Cardiac muscle cell (in vitro differentiated cells and primary cell): ENCODE measurements around the gene CEACAM19. TPM values are rescaled to one million over a fixed set of nuclear protein-coding genes. Genes with fewer than 3 reads are reported as not detected.

Experiments used
- DNase-seq, 2 donors: peaks; one replicate each; pipeline versions ENCODE4 v3.0.0 to v3.0.0-alpha.2; 2010 to 2017; ENCODE audit warnings: low read depth in 1 of 2, low spot score in 1 of 2
- H3K27ac ChIP-seq: fragments of 200-600 bp; sonication (generic); 2 replicates; pipeline ENCODE4 v1.5.1; 2016
- H3K27me3 ChIP-seq: fragments of 200-600 bp; sonication (generic); 2 replicates; pipeline ENCODE4 v1.6.0; 2016; ENCODE audit warnings: control low read depth
- H3K36me3 ChIP-seq: fragments of 200-600 bp; sonication (generic); 2 replicates; pipeline ENCODE4 v1.5.1; 2016; ENCODE audit warnings: control low read depth
- H3K4me1 ChIP-seq: fragments of 200-600 bp; sonication (generic); 2 replicates; pipeline ENCODE4 v1.8.1; 2017; ENCODE audit warnings: low read depth, mild to moderate bottlenecking, mixed run types
- H3K4me3 ChIP-seq: fragments of 200-600 bp; sonication (generic); 2 replicates; pipeline ENCODE4 v1.5.1; 2016; ENCODE audit warnings: mild to moderate bottlenecking
- H3K9me3 ChIP-seq: fragments of 200-600 bp; sonication (generic); 2 replicates; pipeline ENCODE4 v1.5.1; 2017; ENCODE audit warnings: low read depth, mild to moderate bottlenecking, control low read depth
- CTCF ChIP-seq: IDR thresholded peaks from 2 replicates; pipeline ENCODE4 v1.5.1; 2012; ENCODE audit warnings: low read depth, mild to moderate bottlenecking, low read length
- polyA plus RNA-seq: library from polyadenylated mRNA; unstranded; fragments of >200 nt; fragmentation: Nextera tagmentation; extraction: Ambion mirVana; gene quantifications from 2 replicates; pipeline ENCODE4 v1.2.1, GENCODE V29; 2016
- total RNA-seq: library from RNA; depleted of rRNA; stranded (reverse); fragments of >200 nt; gene quantifications from 2 replicates; pipeline ENCODE4 v1.2.3, GENCODE V29; 2016

Gene CEACAM19
- total and polyA plus RNA-seq, 2 experiments from 2014 or later, result 4.3 to 8.4 TPM

- H3K36me3 ChIP-seq, result no peaks in the 10 kb centered on the region
- no peak overlapping the region for H3K4me3 ChIP-seq
- no peaks in the 10 kb centered on the region for H3K27me3 ChIP-seq
- H3K4me1 ChIP-seq, result no peaks in the 10 kb centered on the region
- no peak for DNase-seq
- TF ChIP-seq CTCF, result no peak
- no peak overlapping the region for H3K27ac ChIP-seq
- no peaks in the 10 kb centered on the region for H3K9me3 ChIP-seq
Observed at GRCh38 chr19:44732235-44733014, 61.1 kb downstream of the CEACAM19 start.

Other genes starting within 250 kb of the CEACAM19 start
- 3.9 and 6.6 TPM in 2 replicates for gene ZNF229, start 223.0 kb upstream of the CEACAM19 start, total RNA-seq
- 2.5 and 7.0 TPM in 2 replicates for gene ZNF229, start 223.0 kb upstream of the CEACAM19 start, polyA plus RNA-seq
- 31.2 and 33.4 TPM in 2 replicates for gene ZNF180, start 171.0 kb upstream of the CEACAM19 start, total RNA-seq
- 3.3 and 5.7 TPM in 2 replicates for gene ZNF180, start 171.0 kb upstream of the CEACAM19 start, polyA plus RNA-seq
- gene CEACAM20, start 141.8 kb upstream of the CEACAM19 start, total RNA-seq, result not detected in 2 replicates
- gene CEACAM20, start 141.8 kb upstream of the CEACAM19 start, polyA plus RNA-seq, result not detected in 2 replicates
- not detected in 2 replicates for gene IGSF23, start 57.9 kb upstream of the CEACAM19 start, total RNA-seq
- gene IGSF23, start 57.9 kb upstream of the CEACAM19 start, polyA plus RNA-seq, result not detected in 2 replicates
- gene PVR, start 27.6 kb upstream of the CEACAM19 start, total RNA-seq, result 18.4 and 20.8 TPM in 2 replicates
- gene PVR, start 27.6 kb upstream of the CEACAM19 start, polyA plus RNA-seq, result 18.7 and 19.6 TPM in 2 replicates
- gene CEACAM16, start 27.7 kb downstream of the CEACAM19 start, total RNA-seq, result not detected in 2 replicates
- not detected in 2 replicates for gene CEACAM16, start 27.7 kb downstream of the CEACAM19 start, polyA plus RNA-seq
- gene BCL3, start 77.2 kb downstream of the CEACAM19 start, total RNA-seq, result 10.5 and 12.4 TPM in 2 replicates
- gene BCL3, start 77.2 kb downstream of the CEACAM19 start, polyA plus RNA-seq, result 15.3 and 19.5 TPM in 2 replicates
- not detected in 2 replicates for gene CBLC, start 106.4 kb downstream of the CEACAM19 start, total RNA-seq
- 0.11 TPM in 1 of 2 replicates, not detected in the other for gene CBLC, start 106.4 kb downstream of the CEACAM19 start, polyA plus RNA-seq
- gene BCAM, start 137.6 kb downstream of the CEACAM19 start, total RNA-seq, result 338 TPM in 2 replicates
- 41.4 and 56.1 TPM in 2 replicates for gene BCAM, start 137.6 kb downstream of the CEACAM19 start, polyA plus RNA-seq
- 135 and 144 TPM in 2 replicates for gene NECTIN2, start 174.8 kb downstream of the CEACAM19 start, total RNA-seq
- 155 and 156 TPM in 2 replicates for gene NECTIN2, start 174.8 kb downstream of the CEACAM19 start, polyA plus RNA-seq
- gene TOMM40, start 219.8 kb downstream of the CEACAM19 start, total RNA-seq, result 119 and 150 TPM in 2 replicates
- gene TOMM40, start 219.8 kb downstream of the CEACAM19 start, polyA plus RNA-seq, result 135 and 172 TPM in 2 replicates
- gene APOE, start 234.3 kb downstream of the CEACAM19 start, total RNA-seq, result 908 and 1,026 TPM in 2 replicates
- gene APOE, start 234.3 kb downstream of the CEACAM19 start, polyA plus RNA-seq, result 517 and 749 TPM in 2 replicates
- 13.0 and 27.1 TPM in 2 replicates for gene APOC1, start 243.1 kb downstream of the CEACAM19 start, total RNA-seq
- 20.1 and 22.7 TPM in 2 replicates for gene APOC1, start 243.1 kb downstream of the CEACAM19 start, polyA plus RNA-seq